Measurements from ENCODE around the gene HYOU1.

Gene HYOU1

GRCh38 chr11:119094816-119095065 is 37.7 kb upstream of the HYOU1 start:
- Histone ChIP-seq H3K4me2 (peak overlapping the region; percentile 25; the same call in 1 of the 2 replicates), H3K9ac (peak overlapping the region; percentile 87), H3K4me1 (ENCODE audit: low read depth, poor library complexity, severe bottlenecking) (peaks cover 22% of the 10 kb centered on the region), H3K4me3 (IDR thresholded peaks at IDR 0.05; ENCODE audit: insufficient read depth, low read depth, low read length) (no peak overlapping the region), H3K27me3 (ENCODE audit: insufficient read depth, low read depth) (no peaks in the 10 kb centered on the region), H3K79me2 (ENCODE audit: insufficient read depth, low read depth) (peaks cover 27% of the 10 kb centered on the region), H4K20me1 (ENCODE audit: insufficient read depth) (peaks cover 9% of the 10 kb centered on the region), H3K36me3 (ENCODE audit: insufficient read depth) (0 out of 2 replicates have a peak, but pooled peaks cover 3% of the 10 kb centered on the region), H2AFZ (ENCODE audit: low read depth) (no peak overlapping the region), H3K27ac (peak overlapping the region; percentile 69)
- TF ChIP-seq CTCF (conservative IDR thresholded peaks at IDR 0.05; ENCODE audit: low read depth, low read length), result 0 out of 2 replicates have a peak, but pooled peaks have one; percentile 14

GRCh38 chr11:119093942-119094815 is 37.2 kb upstream of the HYOU1 start:
- Histone ChIP-seq H2AFZ (ENCODE audit: low read depth) (no peak overlapping the region), H3K79me2 (ENCODE audit: insufficient read depth, low read depth) (peaks cover 24% of the 10 kb centered on the region), H3K4me2 (peak overlapping the region; percentile 91), H3K4me3 (IDR thresholded peaks at IDR 0.05; ENCODE audit: insufficient read depth, low read depth, low read length) (no peak overlapping the region), H3K36me3 (ENCODE audit: insufficient read depth) (0 out of 2 replicates have a peak, but pooled peaks cover 3% of the 10 kb centered on the region), H3K4me1 (ENCODE audit: low read depth, poor library complexity, severe bottlenecking) (peaks cover 21% of the 10 kb centered on the region), H3K27ac (peak overlapping the region; percentile 69), H3K9ac (peak overlapping the region; percentile 87), H3K27me3 (ENCODE audit: insufficient read depth, low read depth) (no peaks in the 10 kb centered on the region), H4K20me1 (ENCODE audit: insufficient read depth) (peaks cover 9% of the 10 kb centered on the region)
- TF ChIP-seq CTCF (conservative IDR thresholded peaks at IDR 0.05; ENCODE audit: low read depth, low read length), result no peak

- H3K27ac ChIP-seq, result peak overlapping the region; percentile 69; the same call in 1 of the 2 replicates
- no peak overlapping the region for H2AFZ ChIP-seq (ENCODE audit: low read depth)
- H3K4me2 ChIP-seq, result peak overlapping the region; percentile 91
- H3K4me1 ChIP-seq (ENCODE audit: low read depth, poor library complexity, severe bottlenecking), result peaks cover 21% of the 10 kb centered on the region
- 0 out of 2 replicates have a peak, but pooled peaks cover 3% of the 10 kb centered on the region for H3K36me3 ChIP-seq (ENCODE audit: insufficient read depth)
- peaks cover 9% of the 10 kb centered on the region for H4K20me1 ChIP-seq (ENCODE audit: insufficient read depth)
- peak overlapping the region; percentile 87; the same call in 1 of the 2 replicates for H3K9ac ChIP-seq
- H3K27me3 ChIP-seq (ENCODE audit: insufficient read depth, low read depth), result no peaks in the 10 kb centered on the region
- peaks cover 24% of the 10 kb centered on the region for H3K79me2 ChIP-seq (ENCODE audit: insufficient read depth, low read depth)
- H3K4me3 ChIP-seq (IDR thresholded peaks at IDR 0.05; ENCODE audit: insufficient read depth, low read depth, low read length), result no peak overlapping the region
- TF ChIP-seq CTCF (conservative IDR thresholded peaks at IDR 0.05; ENCODE audit: low read depth, low read length), result no peak
These were observed 36.2 kb upstream of the HYOU1 start for GRCh38 chr11:119092880-119093842.

All from KMS-11 (cell line).